OCI-LY7 (cell line): Measurements from ENCODE around the gene CIAO1.

Experiments
- EZH2phosphoT487 ChIP-seq: fragments of 200-600 bp; sonication (generic); IDR thresholded peaks from 2 replicates; pipeline ENCODE4 v1.6.1; 2018; ENCODE audit warnings: low read depth, borderline replicate concordance, mild to moderate bottlenecking, mixed run types, antibody characterized with exemption, low read length, moderate library complexity, mixed read lengths
- TF ChIP-seq, protein P1 (sequence below): fragments of 200-600 bp; sonication (generic); conservative IDR thresholded peaks from 2 replicates; pipeline ENCODE4 v1.5.1; 2014; ENCODE audit warnings: mild to moderate bottlenecking, antibody characterized with exemption, low read length, moderate library complexity, mixed read lengths

DNA sequence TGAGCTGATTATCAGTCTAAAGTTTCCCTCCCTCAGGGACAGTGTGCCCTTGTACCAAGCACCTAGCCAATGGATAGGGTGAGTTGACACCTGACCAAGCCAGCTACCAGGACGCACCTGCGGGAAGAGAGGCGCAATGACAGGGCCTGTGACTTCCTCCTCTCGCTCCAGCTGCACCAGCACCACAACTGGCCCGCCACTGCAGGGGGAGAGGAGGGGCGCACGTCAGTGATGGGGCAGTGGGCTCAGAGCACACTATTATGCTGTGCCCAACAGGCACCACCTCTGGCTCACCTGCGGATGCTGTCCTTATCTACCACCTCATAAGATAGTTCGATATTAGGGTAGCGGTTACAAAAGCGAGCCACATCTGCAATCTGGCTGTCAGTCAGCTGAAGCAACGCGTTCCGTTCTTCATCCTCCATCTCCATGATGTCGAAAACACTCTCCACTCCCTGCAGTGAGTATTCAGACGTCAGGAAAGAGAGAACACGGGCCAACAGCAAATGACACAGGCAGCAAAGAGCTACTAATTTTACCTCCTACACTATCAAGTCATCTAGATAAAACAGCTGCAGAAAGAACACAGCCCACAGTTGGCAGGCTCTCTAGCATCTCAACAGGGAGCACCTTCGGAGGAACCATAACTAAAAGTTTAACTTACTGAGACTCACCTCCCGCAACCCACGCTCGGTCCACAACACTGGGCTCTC is 10.9 kb downstream of the CIAO1 start:
- TF ChIP-seq, protein P1, sequence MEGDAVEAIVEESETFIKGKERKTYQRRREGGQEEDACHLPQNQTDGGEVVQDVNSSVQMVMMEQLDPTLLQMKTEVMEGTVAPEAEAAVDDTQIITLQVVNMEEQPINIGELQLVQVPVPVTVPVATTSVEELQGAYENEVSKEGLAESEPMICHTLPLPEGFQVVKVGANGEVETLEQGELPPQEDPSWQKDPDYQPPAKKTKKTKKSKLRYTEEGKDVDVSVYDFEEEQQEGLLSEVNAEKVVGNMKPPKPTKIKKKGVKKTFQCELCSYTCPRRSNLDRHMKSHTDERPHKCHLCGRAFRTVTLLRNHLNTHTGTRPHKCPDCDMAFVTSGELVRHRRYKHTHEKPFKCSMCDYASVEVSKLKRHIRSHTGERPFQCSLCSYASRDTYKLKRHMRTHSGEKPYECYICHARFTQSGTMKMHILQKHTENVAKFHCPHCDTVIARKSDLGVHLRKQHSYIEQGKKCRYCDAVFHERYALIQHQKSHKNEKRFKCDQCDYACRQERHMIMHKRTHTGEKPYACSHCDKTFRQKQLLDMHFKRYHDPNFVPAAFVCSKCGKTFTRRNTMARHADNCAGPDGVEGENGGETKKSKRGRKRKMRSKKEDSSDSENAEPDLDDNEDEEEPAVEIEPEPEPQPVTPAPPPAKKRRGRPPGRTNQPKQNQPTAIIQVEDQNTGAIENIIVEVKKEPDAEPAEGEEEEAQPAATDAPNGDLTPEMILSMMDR: no peak
- no peak for TF ChIP-seq EZH2phosphoT487
